Pulmonary artery endothelial cell (primary cell): ENCODE data around the gene A2ML1. TPM values are rescaled to one million over a fixed set of nuclear protein-coding genes. Genes with fewer than 3 reads are reported as not detected.
A peak's percentile ranks its signal among the peaks of the same experiment; 100 is the strongest.
"Not testable (repeated sequence)": the region's sequence is repeated elsewhere in the genome, so short reads cannot be mapped to it uniquely, and the experiment has no call there.

ENCODE experiments used
- DNase-seq: peaks from one replicate; pipeline ENCODE4 v3.0.0-alpha.2; 2011; ENCODE audit warnings: low read depth, low spot score
- total RNA-seq: library from RNA; depleted of rRNA; stranded (reverse); fragments of >200 nt; gene quantifications from 2 replicates; pipeline ENCODE4 v1.2.3, GENCODE V29; 2014

Gene A2ML1
- total RNA-seq, 1 donor from 2014 or later = not detected

DNA sequence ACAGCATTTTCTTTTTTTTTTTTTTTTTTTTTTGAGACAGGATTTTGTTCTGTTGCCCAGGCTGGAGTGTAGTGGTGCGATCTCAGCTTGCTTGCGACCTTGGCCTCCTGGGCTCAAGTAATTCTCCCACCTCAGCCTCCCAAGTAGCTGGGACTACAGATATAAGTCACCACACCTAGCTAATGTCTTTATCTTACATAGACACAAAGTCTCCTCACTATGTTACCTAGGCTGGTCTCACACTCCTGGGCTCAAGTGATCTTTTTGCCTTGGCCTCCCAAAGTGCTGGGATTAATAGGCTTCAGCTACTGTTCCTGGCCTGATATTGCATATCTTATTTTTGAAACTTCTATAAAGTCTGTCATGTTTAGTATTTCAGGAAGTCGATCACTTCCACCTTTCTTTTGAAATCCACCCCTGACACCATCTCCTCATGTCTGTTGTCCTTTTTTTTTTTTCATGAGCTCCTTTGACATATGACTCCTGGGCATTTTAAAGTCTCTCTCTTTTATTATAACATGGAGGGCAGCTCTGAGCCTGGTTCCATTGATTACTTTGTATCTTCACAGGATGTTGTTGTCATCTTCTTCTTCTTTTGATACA, 5.9 kb upstream of the A2ML1 start:
- DNase-seq = no peak

DNA sequence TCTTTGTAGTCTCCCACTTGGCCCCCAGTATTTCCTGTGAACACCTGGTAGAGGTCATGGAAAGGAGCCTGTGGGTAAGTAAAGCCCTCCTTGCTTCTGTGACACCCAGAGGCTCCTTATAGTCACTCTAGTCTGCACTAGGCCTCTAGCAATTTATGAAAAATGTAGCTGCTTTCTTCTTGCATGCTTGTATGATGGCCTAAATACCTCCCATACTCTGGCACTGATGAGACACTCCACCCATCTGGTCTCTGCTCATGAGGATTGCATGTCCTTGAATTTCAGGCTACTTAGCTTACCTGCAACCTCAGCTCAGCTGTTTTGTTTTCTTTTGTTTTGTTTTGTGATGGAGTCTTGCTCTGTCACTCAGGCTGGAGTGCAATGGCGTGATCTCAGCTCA, 4.6 kb upstream of the A2ML1 start:
- DNase-seq = no peak

DNA sequence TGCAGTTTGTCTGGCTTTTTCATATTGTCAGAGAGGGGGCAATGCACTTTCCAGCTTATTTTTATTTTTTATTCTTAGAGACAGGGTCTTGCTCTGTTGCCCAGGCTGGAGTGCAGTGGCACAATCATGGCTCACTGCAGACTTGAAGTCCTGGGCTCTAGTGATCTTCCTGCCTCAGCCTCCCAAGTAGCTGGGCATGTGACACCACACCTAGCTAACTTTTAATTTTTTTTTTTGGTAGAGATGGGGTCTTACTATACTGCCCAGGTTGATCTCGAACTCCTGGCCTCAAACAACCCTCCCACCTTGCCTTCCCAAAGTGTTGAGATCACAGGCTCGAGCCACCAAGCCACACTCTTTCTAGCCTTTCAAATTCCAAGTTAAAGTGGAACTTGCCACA, 3.9 kb upstream of the A2ML1 start:
- DNase-seq = no peak

DNA sequence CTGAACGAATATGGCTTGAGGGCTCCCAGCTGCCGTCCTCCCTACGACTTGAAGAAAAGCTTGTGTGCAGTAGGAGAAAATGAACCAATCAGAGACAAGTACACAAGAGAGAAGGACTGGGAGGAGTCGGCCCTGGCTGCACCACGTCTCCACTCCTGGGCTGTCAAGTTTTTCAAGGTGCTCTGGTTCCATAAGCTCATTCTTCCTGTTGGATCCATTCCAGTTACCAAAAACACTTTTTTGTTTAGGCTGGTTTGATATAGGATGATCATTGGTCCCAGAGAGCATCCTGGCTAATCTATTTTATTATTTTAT, 2.8 kb upstream of the A2ML1 start:
- no peak for DNase-seq

DNA sequence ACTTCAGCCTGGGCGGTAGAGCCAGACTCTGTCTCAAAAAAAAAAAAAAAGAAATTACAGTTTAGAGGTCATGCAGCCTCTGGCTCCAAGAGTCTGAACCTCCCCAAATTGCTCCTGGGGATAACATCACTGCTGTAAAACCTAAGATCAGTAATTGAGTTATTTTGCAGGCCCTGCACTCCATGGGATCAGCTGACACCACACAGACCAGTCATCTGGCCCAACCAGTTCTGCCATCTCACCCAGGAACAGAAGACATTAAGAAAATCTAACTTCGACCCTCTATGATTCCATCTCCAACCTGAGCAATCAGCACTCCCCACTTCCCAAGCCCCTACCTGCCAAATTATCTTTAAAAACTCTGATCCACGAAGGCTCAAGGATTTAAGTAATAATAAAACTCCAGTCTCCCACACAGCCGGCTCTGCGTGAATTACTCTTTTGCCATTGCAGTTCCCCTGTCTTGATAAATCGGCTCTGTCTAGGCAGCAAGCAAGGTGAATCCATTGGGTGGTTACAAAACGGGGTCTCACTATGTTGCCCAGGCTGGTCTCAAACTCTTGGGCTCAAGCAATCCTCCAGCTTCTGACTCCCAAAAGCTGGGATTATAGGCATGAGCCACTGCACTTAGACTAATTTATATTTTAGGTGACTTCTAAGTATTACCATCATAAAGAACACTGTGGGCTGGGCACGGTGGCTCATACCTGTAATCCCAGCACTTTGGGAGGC, 1.6 kb upstream of the A2ML1 start:
- not testable (repeated sequence) for DNase-seq

DNA sequence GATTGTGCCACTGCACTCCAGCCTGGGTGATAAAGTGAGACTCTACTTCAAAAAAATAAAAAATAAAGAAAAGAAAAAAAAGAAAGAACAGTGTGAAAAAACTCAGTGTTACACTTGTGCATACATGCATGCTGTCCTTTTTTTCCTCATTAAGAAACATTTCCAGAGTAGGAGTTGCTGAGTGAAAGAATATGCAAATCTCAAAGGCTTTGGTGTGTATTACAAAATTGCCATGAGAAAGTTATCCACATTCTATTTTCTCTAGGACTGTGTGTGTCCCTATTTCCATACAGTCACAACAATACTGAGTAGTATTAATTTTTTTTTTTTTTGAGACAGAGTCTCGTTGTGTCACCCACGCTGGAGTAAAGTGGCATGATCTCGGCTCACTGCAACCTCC, 830 bp upstream of the A2ML1 start:
- DNase-seq = no peak

DNA sequence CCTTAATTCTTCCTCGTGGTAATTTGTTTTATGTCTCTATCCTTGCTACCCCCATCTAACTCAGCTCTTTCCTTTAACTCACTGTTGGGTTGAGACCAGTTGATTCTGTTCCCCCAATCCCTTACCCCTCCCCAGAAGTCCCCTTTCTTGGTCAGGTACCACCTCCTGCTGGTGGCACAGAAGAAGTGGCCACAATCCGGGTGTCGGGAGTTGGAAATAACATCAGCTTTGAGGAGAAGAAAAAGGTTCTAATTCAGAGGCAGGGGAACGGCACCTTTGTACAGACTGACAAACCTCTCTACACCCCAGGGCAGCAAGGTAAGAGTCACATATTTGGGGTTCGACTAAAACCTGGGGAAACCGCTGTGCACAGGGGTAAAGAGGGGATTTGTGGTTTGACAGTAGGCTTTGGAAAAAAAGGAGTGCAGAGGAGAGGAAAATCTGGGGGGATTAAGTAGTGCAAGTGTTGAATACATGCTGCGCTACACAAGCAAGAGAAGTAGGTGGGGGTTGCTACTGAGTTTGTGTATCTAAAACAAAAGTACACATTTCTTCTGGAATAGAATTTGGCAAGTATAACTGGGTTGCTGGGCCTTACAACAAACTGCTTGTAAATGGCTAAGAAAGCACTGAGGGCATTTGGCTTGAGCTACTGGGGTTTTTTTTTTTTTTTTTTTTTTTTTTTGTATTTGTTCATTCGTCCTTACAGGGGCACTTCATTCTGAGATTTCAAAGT, 1.3 kb downstream of the A2ML1 start:
- DNase-seq = peak; percentile 8

DNA sequence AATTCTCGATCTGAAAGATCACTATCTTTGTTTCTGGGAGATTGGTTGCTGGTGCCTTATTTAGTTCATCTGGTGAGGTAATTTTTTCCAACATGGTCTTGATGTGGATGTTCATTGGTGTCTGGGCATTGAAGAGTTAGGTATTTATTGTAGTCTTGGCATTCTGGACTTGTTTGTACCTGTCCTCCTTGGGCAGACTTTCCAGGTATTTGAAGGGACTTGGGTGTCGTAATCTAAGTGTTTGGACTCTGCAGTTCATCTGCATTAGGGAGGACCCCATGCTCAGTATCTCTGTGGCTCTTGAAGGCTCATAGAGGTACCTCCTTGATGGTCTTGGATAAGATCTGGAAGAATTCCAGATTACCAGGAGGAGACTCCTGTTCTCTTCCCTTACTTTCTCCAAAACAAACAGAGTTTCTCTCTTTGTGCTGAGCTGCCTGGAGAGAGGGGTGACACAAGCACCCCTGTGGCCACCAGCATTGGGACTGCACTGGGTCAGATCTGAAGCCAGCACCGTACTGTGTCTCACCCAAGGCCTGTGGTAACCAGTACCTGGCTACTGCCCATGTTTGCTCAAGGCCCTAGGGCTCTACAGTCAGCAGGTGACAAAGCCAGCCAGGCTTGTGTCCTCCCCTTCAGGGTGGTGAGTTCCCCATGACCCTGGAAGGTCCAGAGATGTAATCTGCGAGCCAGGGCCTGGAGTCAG, 5.3 kb downstream of the A2ML1 start:
- no peak for DNase-seq

DNA sequence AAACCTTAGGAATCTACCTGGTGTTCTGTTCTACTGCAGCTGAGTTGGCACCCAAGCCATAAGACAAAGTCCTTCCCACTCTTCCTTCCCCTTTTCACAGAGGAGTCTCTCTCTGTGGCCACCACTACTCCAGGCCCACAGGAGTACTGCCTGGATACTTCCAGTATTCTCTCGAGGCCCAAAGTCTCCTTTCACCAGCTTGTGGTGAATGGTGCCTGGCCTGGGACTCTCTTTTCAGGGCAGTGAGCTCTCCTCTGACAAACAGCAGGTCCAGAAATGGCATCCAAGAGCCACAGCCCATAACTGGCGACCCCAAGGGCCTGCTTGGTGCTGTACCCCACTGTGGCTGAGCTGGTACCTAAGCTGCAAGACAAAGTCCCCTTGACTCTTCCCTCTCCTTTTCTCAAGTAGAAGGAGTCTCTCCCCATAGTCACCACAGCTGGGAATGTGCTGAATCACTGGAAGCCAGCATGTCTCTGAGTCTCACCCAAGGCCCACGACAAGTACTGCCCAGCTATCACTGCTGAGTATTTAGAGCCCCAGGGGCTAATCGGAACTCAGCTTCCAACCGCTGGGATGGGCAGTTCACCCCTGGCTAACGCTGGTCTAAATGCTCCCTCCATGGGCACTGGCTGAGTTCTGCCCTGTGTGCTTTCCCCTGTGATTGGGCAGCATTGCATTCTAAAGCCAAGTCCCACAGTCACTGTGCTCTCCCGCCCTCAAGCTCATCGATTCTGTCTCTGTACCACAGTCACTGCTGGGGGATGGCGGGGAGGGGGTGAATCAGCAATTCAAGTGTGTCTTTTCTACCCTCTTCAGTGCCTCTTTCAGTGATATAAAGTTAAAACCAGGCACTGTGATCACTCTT, 6.1 kb downstream of the A2ML1 start:
- DNase-seq = no peak

DNA sequence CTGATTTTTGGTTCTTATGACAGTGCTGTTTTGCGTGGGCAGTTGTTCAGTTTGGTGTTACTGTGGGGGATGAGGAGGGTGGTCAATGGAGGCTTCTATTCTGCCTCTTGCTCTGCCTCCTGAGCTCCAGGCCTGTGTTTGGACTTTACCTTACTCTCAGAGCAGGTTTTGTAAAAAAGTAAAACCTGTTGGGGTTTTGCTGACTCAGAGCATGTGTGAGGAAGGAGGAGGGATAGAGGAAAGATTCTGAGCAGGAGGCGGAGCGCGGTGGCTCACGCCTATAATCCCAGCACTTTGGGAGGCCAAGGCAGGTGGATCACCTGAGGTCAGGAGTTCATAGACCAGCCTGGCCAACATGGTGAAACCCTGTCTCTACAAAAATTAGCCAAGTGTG, 6.7 kb downstream of the A2ML1 start:
- DNase-seq = no peak

DNA sequence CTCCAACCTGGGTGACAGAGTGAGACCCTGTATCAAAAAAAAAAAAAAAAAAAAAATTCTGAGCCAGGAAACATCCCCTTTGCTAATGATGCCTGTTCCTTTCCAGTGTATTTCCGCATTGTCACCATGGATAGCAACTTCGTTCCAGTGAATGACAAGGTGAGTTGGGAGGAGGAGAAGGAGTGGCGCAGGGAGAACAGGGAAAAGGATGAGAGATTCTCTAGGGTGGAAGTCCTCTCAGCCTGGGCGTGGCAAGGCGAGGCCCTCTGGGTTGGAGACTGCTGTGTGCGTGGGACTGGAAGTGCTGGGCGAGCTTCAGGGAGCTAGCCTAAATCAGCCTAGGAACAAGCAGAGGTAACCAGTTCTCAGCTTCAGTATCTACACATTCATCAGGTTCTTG, 7.2 kb downstream of the A2ML1 start:
- no peak for DNase-seq

DNA sequence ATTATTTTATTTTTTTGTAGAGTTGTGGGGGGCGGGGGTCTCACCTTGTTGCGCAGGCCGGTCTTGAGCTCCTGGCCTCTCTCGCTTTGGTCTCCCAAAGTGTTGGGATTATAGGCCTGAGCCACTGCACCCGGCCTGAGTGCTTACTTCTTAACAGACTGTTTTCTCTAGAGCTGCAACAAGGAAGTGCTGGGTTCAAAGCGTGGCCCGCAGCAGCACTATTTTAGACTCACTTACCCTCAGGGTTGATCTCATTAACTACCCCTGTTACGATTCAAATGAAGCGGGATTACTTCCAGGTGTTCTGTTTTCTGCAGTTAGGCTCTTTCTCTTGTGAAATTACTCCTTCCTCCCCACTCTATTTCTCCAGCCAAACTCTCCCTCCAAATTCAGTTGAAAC, 8.7 kb downstream of the A2ML1 start:
- DNase-seq = no peak

DNA sequence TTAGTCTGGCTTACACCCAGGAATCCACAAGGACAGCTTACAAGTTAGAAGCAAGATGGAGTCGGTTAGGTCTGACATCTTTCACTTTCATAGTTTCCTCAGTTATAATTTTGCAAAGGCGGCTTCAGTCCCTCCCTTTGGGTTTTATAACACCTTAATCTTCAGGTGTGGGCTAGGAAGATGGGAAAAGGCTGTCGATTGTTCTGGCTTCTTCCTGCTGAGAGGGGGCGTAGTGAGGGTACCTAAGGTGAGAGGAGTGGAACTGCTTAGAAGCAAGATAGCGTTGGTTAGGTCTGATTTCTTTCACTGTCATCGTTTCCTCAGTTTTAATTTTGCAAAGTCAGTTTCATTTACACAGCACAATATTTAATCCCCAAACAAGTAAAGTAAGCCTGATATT, 10.1 kb downstream of the A2ML1 start:
- no peak for DNase-seq

DNA sequence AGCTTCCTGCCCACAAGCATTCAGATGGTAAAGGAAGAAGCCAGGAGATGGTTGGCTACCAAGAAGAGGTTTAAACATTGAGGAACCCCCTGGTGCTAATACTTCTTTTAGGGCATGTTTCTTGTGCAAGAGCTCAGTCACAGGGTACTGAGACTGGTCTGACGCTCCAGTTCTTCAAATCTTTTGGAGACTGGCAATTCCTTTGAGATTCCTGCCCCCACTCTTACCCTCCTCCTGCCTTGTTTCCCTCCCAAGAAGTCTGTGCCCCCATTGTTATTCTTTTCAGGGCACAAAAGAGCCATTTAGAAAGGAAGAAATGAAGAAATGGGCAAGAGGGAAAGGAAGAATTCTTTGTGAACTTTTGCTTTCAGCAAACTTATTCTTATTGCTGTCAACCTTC, 11.8 kb downstream of the A2ML1 start:
- DNase-seq = no peak

DNA sequence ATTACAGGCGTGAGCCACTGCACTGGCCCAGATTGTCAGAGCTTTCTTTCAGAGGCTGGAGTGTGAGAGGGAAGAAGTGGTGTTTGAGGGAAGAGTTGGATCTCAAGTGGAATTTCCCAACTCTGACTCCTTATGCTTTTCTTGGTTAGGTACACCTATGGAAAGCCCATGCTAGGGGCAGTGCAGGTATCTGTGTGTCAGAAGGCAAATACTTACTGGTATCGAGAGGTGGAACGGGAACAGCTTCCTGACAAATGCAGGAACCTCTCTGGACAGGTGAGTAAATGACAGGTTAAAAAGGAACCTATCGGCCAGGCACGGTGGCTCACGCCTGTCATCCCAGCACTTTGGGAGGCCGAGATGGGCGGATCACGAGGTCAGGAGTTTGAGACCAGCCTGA, 14.9 kb downstream of the A2ML1 start:
- DNase-seq = no peak

DNA sequence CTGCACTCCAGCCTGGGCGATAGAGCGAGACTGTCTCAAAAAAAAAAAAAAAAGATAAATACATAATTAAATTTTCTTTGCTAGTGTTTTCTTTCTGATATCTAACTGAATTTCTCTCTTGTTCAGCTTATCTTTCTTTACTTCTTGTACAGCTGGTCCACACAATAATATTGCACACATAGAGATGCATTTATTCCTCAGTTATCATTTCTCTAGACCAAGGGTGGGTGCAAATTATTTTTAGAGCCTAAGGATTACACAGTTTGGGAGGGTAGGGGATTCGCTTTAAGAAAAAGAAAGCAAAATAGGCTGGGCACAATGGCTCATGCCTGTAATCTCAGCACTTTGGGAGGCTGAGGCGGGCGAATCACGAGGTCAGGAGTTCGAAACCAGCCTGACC, 17.9 kb downstream of the A2ML1 start:
- DNase-seq = no peak

DNA sequence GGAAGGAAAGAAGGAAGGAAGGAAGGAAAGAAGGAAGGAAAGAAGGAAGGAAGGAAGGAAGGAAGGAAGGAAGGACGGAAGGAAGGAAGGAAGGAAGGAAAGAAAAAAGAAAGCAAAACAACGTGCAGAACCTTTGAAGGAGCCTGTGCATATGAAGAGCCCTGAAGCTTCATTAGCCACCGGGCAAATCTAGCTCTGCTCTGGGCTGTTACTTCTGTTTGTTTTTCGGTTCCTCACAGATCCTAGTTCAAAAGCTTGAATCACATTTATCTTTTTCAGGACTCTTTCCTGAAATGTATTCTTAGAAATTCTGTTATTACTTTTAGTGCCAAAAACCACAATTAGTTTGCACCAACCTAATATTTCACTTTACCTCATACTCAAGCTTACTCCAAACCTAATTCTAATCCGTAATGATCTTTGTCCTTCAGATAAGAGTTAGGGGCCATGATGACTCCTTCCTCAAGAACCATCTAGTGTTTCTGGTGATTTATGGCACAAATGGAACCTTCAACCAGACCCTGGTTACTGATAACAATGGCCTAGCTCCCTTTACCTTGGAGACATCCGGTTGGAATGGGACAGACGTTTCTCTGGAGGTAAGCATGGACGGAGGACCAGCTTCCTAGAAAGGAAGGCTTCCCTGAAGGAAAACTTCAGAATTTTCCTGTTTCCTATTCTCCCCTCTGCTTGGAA, 18.7 kb downstream of the A2ML1 start:
- DNase-seq = no peak

DNA sequence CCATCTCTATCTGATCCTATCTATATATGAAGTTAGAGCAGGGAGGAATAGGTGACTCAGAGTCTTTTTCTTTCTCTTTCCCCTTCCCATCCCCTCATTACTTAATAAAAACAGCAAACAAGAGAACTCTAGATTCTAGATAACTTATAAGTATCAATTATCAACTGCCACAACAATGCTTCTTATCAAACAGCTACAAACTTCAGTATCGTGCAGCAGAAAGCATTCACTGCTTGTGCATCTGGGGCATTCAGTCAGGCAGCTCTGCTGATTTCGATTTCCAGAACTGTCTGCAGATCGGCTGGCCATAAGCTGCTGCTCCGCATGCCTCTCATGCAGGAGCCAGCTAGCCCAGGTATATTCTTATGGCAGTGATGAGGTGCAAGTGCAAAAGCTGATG, 19.4 kb downstream of the A2ML1 start:
- DNase-seq = no peak

DNA sequence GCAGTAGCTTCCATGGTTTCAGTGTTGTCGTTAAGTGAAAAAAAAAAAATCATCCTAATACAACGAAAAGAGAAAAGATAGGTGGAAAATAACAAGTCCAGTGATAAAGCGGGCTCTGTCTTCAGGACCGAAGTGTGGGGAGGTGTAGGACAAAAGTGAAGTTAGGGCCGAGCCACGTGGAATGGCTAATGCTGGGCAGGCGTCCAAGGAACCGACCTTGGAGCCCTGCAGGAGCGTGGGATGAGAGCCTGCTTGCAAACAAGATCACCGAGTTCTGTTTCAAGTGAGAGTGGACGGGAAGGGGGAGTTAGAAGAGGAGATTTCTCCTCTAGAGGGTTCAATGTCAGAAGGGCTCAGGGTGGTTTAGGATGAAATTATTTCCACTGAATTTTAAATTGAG, 22.2 kb downstream of the A2ML1 start:
- no peak for DNase-seq

DNA sequence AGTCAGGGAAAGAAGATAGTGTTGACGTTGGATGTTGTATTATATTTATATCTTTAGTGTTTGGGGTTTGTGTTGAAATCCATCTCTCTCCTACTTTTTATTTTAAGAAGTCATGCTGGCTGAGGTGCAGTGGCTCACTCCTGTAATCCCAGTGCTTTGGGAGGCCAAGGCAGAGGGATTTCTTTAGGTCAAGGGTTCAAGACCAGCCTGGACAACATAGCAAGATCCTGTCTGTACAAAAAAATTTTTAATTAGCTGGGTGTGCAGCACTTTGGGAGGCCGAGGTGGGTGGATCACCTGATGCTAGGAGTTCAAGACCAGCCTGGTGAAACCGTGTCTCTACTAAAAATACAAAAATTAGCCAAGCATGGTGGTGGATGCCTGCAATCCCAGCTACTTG, 23.9 kb downstream of the A2ML1 start:
- no peak for DNase-seq

DNA sequence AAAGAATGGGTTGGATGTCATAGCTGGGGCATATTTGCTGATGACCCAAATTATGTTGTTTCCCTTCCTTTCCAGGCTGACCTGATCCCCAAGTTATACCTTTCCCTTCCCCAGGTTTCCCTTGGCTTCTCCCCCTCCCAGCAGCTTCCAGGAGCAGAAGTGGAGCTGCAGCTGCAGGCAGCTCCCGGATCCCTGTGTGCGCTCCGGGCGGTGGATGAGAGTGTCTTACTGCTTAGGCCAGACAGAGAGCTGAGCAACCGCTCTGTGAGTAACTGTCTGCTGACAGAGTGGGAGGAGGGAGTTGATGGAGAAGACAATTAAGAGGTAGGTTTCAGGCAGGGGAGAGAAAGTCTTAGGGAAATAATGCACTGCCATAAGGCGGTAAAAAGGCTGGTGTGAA, 25.0 kb downstream of the A2ML1 start:
- DNase-seq = no peak
